ENCODE results near the gene SUN5.
"Not testable (repeated sequence)": the region's sequence is repeated elsewhere in the genome, so short reads cannot be mapped to it uniquely, and the experiment has no call there.

The SUN5 gene

GRCh38 chr20:32975698-32976674 lies 28.2 kb downstream of the SUN5 start:
- DNase-seq = no peak

DNA sequence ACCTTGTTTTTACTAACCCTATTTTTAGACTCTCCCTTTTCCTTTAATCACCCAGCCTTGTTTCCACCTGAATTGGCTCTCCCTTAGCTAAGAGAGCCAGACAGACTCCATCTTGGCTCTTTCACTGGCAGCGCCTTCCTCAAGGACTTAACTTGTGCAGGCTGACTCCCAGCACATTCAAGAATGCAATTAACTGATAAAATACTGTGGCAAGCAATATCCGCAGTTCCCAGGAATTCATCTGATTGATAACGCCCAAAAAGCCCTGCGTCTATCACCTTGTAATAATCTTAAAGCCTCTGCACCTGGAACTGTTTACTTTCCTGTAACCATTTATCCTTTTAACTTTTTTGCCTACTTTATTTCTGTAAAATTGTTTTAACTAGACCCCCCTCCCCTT lies 29.1 kb downstream of the SUN5 start:
- not testable (repeated sequence) for DNase-seq

- DNase-seq = not testable (repeated sequence)
Observed at GRCh38 chr20:32974204-32975064, 29.8 kb downstream of the SUN5 start.

DNA sequence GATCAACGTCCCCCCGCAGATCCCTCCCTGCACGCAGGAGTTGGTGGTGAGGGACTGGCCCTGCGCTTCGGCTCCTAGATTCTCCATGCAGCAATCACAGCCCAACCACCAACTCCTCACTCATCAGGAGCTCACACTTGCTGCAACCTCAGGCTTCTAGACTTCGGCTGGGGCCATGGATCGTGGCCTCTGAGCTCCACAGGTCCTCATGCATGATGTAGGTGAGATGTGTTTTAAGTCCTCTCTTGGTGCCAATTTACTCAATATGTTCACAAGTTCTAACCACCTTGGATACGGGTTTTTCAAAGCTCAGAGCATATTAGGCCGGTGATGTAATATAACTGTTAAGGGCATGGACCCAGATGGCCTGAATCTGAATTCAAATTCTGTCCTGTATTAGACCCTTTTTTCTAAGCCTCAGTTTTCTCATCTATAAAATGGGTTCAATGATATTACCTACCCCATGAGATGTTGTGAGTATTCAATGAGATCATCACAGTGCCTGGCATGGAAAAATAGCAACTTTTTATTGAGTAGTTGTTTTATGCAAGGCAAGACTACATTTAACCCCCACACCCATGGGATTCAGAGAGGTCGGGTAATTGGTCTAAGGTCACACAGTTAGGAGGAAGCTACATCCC lies 31.0 kb downstream of the SUN5 start:
- DNase-seq = no peak

DNA sequence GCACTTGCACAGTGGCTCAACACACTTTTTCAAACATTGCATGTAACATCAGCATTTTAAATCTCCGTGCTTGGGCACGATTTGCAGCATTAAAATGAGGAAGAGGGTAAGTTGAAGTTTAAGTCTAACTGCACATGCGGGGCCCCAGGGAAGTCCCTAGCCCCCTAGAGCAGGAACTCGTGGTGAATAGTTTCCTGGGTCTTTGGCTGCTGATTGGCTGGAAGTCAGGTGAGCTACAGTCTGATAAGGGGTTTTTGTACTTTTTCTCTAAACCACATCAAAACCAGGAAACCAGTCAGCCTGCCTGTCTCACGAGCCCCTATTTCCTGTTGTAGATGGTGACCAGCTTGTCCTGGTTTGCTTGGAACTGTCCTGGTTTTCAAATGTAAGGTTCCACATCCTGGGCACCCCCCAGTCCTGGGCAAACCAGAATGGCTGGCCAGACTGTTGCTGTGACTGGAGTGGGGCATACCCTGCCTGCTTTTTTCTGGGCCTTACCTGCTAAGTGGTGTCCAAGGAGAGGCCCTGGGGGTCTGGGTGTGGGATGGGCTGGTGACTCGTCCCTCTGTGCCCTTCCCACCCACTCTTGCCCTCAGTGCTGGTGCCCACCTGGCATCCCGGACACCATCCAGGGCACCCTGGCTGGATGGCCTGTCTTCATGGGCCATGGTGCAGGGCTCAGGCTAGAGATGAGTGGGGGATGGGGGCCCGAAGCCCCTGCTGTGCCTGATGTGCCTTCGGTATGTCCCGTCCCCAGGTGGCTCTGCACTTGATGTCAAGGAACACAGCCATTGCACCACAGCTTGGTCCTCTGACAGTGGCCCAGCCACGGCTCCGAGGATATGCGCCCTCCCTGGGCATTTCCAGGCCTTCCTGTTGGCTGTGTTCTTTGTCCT lies 31.8 kb downstream of the SUN5 start:
- DNase-seq = no peak

DNA sequence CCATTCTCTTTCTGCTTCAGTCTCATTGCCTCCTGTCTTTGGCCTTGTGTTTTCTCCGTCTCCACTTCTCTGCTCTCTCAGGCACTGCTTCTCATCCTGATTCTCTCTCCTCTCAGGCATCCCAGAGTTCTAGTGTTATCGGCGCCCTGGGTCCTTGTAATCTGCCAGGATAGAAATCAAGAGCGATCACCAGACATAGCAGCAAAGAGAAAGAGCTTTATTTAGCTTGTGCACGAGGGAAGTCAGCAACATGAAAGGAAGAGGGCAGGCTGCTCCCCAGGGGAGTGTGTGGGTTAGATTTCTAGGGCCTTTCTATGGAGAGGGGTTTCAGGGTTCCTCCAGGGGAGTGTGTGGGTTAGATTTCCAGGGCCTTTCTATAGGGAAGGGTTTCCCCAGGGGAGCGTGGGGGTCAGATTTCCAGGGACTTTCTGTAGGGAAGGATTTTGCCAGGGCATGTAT lies 32.5 kb downstream of the SUN5 start:
- no peak for DNase-seq

GRCh38 chr20:32970973-32971300 lies 33.3 kb downstream of the SUN5 start:
- no peak for DNase-seq

- DNase-seq = no peak
Observed at GRCh38 chr20:32970115-32970972, 33.9 kb downstream of the SUN5 start.

GRCh38 chr20:32969356-32970114 lies 34.7 kb downstream of the SUN5 start:
- no peak for DNase-seq

- DNase-seq = no peak
Observed at GRCh38 chr20:32968478-32969241, 35.6 kb downstream of the SUN5 start.

DNA sequence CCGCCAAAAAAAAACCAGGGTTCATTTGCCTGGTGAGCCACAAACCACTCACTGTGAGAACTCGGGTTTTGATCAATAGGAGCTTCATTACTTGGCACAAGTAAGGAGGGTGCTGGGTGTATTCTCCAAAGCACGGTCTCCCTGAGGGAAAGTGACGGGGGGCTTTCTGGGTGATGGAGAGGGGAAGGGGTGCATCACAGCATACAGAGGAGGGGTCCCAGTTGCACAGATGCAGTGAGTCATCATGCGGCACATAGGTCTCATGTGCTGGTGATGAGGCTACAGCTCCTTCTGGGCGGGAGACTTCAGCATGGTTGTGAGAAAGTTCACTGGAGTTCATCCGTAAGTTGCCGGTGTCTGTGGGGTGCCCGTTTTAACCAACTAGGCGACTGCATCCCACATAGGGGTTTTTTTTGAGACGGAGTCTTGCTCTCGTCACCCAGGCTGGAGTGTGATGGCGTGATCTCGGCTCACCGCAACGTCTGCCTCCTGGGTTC lies 36.2 kb downstream of the SUN5 start:
- DNase-seq = no peak

GRCh38 chr20:32966881-32967781 lies 37.1 kb downstream of the SUN5 start:
- no peak for DNase-seq

GRCh38 chr20:32966382-32966781 lies 37.9 kb downstream of the SUN5 start:
- no peak for DNase-seq

DNA sequence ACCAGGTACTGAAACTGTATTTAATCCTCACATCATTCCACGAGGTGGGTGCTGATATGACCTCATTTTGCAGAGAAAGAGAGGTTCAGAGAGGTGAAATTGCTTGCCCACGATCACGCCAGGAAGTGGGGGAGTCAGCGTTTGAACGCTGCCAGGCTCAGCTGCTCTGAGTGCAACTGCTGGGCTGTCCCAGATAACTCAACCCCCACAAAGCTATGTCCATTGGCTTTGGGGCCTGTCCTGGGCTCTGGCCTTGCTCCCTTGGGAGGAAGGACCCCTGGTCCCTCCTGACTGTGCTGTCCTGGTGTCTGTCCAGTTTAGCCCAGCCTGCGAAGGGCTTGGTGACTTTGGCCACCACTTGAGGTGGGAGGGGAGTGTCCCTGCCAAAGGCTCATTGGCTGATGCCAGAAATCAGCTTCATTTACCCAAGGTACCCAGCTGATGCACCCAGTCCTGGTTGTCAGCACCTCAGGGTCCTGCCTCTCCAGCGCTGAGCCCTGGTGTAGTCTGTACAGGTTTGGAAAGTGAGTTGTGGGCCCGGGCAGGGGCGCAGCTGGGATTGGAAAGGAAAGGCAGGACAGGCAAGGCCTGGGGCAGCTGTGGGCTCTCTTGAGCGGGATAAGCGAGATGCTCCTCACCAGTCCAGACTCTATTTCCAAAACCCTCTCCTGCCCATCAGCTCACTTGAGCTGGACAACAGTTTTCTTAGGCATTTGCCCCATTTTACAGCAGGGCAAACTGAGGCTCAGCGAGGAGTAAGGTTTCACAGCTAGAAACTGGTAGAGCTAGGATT lies 38.5 kb downstream of the SUN5 start:
- no peak for DNase-seq

DNA sequence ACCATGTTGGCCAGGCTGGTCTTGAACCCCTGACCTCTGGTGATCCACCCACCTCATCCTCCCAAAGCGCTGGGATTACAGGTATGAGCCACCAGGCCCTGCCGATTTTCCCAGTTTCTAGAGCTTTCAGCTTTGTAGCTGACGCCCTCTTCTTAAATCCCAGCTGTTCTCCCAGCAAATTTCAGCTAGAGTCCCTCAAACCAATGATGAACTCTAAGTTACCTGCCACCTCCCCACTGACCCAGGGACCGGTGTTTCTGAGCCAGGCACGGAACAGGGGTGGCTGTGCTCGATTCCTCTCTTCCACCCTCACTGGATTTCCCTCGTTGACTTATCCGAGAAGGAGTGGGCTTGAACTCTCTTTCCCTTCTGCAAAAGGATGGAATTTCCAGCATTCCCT lies 39.1 kb downstream of the SUN5 start:
- no peak for DNase-seq

DNA sequence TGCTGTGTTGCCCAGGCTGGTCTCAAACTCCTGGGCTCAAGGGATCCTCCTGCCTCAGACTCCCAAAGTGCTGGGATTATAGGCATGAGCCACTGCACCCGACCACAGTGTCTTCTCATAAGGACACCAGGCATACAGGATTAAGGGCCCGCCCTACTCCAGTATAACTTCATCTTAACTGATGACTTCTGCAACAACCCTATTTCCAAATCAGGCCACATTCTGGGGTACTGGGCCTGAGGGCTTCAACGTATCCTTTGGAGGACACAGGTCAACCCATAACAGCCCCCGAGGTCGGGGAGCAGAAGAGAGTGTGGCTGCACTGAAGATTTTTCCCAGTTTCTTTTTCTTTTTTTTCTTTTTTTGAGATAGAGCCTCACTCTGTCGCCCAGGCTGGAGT lies 39.7 kb downstream of the SUN5 start:
- DNase-seq = no peak

DNA sequence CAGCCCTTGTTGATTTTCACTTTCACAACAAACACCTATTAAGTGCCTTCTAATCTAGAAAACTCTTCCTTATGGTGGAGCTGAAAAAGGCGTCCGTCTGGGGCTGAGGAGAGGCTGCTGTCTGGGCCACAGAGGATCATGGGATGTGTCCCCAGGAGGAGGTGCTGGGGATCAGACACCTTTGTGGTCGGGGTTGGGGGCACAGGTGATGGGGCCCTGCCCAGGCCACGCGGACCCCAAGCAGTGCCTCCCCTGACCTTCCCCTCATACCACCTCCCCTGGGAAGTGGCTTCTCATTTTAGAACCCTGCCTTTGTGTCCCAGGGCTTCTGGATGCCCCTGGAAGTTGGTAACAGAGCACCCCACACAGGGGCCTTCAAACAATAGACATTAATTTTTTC lies 41.1 kb downstream of the SUN5 start:
- DNase-seq = no peak
